Osteoblast (primary cell): ENCODE results near the gene SNCAIP. TPM values are rescaled to one million over a fixed set of nuclear protein-coding genes. Genes with fewer than 3 reads are reported as not detected.

ENCODE experiments used
- DNase-seq: peaks from one replicate; pipeline ENCODE4 v3.0.0; 2011; ENCODE audit warnings: low spot score, mixed read lengths; ENCODE audit not compliant: insufficient read length; ENCODE audit errors: missing footprints
- H2AFZ ChIP-seq: 2 replicates; pipeline ENCODE4 v1.6.0; 2011; ENCODE audit warnings: mild to moderate bottlenecking, low read length
- H3K27ac ChIP-seq: 2 replicates; pipeline ENCODE4 v1.5.1; 2011; ENCODE audit warnings: mild to moderate bottlenecking, low read depth, low read length, moderate library complexity
- H3K27me3 ChIP-seq: 2 replicates; pipeline ENCODE4 v1.6.0; 2012; ENCODE audit warnings: mild to moderate bottlenecking, control low read depth, inconsistent platforms, low read length, moderate library complexity; ENCODE audit not compliant: insufficient read depth
- H3K36me3 ChIP-seq: 2 replicates; pipeline ENCODE4 v1.5.1; 2011; ENCODE audit warnings: mild to moderate bottlenecking, low read length, control low read depth, moderate library complexity; ENCODE audit not compliant: insufficient read depth
- H3K4me1 ChIP-seq: 2 replicates; pipeline ENCODE4 v1.5.1; 2011; ENCODE audit warnings: mild to moderate bottlenecking, low read length, control low read depth, moderate library complexity; ENCODE audit not compliant: insufficient read depth
- H3K4me2 ChIP-seq: 2 replicates; pipeline ENCODE4 v1.6.0; 2011; ENCODE audit warnings: mild to moderate bottlenecking, low read length; ENCODE audit not compliant: insufficient read depth
- H3K4me3 ChIP-seq: fragments of 200-600 bp; sonication (generic); 3 replicates; pipeline ENCODE4 v1.5.1; 2012; ENCODE audit warnings: mild to moderate bottlenecking, low read length, inconsistent platforms; ENCODE audit not compliant: insufficient read depth
- H3K79me2 ChIP-seq: 2 replicates; pipeline ENCODE4 v1.6.0; 2012; ENCODE audit warnings: mild to moderate bottlenecking, low read length, control low read depth, inconsistent platforms; ENCODE audit not compliant: insufficient read depth
- H3K9me3 ChIP-seq: 2 replicates; pipeline ENCODE4 v1.5.1; 2011; ENCODE audit warnings: low read depth, low read length, control low read depth
- H4K20me1 ChIP-seq: 2 replicates; pipeline ENCODE4 v1.6.0; 2012; ENCODE audit warnings: mild to moderate bottlenecking, low read length, control low read depth; ENCODE audit not compliant: insufficient read depth
- total RNA-seq: library from RNA; depleted of rRNA; stranded (reverse); fragments of >200 nt; gene quantifications from 2 replicates; pipeline ENCODE4 v1.2.3, GENCODE V29; 2012
- TF ChIP-seq, protein P1 (sequence below): IDR thresholded peaks from 2 replicates; pipeline ENCODE4 v1.5.1; 2011; ENCODE audit warnings: mild to moderate bottlenecking, low read depth, low read length, moderate library complexity; ENCODE audit errors: extremely low read depth

Gene SNCAIP
- total RNA-seq, 1 donor, result 6.2 TPM

DNA sequence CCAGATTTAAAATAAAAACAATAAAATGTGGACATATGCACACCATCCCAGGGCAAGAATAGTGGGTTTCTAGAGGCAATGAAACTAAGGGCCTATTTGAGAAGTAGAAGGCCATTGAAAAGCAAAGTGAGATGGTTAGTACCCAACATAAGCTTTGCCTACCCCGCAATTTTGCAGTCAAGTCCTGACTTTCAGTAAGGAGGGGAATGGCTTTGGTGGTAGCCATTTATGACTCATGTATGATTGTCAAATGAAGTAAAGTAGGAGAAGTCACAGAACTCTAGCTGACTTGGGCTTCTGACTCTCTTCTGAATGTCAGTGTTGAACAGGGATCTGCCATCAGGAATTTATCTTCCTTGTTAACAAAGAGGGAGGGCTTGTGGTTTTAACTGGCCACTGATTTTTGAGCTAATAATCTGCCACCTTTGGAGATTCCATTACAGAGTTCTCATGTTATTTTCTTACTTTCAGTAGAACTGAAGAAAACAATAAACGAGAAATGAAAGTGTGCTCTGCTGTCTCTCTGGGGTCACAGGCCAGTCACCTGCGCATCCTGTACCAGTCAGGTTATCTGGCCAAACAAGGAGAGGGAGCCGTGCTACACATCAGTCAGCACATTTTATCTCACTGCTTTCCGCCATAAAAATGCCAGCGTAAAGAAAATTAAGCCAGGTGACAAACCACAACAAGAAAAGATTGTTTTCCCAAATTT, 14.3 kb upstream of the SNCAIP start:
- TF ChIP-seq, protein P1, sequence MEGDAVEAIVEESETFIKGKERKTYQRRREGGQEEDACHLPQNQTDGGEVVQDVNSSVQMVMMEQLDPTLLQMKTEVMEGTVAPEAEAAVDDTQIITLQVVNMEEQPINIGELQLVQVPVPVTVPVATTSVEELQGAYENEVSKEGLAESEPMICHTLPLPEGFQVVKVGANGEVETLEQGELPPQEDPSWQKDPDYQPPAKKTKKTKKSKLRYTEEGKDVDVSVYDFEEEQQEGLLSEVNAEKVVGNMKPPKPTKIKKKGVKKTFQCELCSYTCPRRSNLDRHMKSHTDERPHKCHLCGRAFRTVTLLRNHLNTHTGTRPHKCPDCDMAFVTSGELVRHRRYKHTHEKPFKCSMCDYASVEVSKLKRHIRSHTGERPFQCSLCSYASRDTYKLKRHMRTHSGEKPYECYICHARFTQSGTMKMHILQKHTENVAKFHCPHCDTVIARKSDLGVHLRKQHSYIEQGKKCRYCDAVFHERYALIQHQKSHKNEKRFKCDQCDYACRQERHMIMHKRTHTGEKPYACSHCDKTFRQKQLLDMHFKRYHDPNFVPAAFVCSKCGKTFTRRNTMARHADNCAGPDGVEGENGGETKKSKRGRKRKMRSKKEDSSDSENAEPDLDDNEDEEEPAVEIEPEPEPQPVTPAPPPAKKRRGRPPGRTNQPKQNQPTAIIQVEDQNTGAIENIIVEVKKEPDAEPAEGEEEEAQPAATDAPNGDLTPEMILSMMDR, result no peak
- no peak for DNase-seq
- no peak overlapping the region for H2AFZ ChIP-seq
- no peaks in the 10 kb centered on the region for H3K9me3 ChIP-seq
- no peaks in the 10 kb centered on the region for H3K4me1 ChIP-seq
- no peaks in the 10 kb centered on the region for H4K20me1 ChIP-seq
- no peak overlapping the region for H3K4me3 ChIP-seq
- no peak overlapping the region for H3K4me2 ChIP-seq
- peaks cover 3% of the 10 kb centered on the region for H3K27me3 ChIP-seq
- H3K27ac ChIP-seq, result no peak overlapping the region
- H3K79me2 ChIP-seq, result no peaks in the 10 kb centered on the region
- H3K36me3 ChIP-seq, result no peaks in the 10 kb centered on the region

GRCh38 chr5:122300374-122300773, 11.7 kb upstream of the SNCAIP start:
- no peak for DNase-seq
- Histone ChIP-seq H3K4me3 (no peak overlapping the region), H3K36me3 (no peaks in the 10 kb centered on the region), H3K27me3 (peaks cover 7% of the 10 kb centered on the region), H4K20me1 (no peaks in the 10 kb centered on the region), H3K27ac (no peak overlapping the region), H3K4me2 (no peak overlapping the region), H2AFZ (no peak overlapping the region), H3K4me1 (no peaks in the 10 kb centered on the region), H3K79me2 (no peaks in the 10 kb centered on the region), H3K9me3 (no peaks in the 10 kb centered on the region)
- TF ChIP-seq, protein P1, result no peak

- H3K9me3 ChIP-seq, result no peaks in the 10 kb centered on the region
- H2AFZ ChIP-seq, result no peak overlapping the region
- no peaks in the 10 kb centered on the region for H3K4me1 ChIP-seq
- H3K36me3 ChIP-seq, result no peaks in the 10 kb centered on the region
- H3K4me3 ChIP-seq, result no peak overlapping the region
- no peaks in the 10 kb centered on the region for H3K79me2 ChIP-seq
- no peak for DNase-seq
- H3K27me3 ChIP-seq, result peaks cover 7% of the 10 kb centered on the region
- H3K4me2 ChIP-seq, result no peak overlapping the region
- TF ChIP-seq, protein P1, result no peak
- H4K20me1 ChIP-seq, result no peaks in the 10 kb centered on the region
- H3K27ac ChIP-seq, result no peak overlapping the region
Observed at GRCh38 chr5:122301016-122301415, 11.0 kb upstream of the SNCAIP start.

- H3K79me2 ChIP-seq, result no peaks in the 10 kb centered on the region
- H3K4me2 ChIP-seq, result no peak overlapping the region
- no peaks in the 10 kb centered on the region for H3K36me3 ChIP-seq
- TF ChIP-seq, protein P1, result no peak
- H4K20me1 ChIP-seq, result no peaks in the 10 kb centered on the region
- no peak overlapping the region for H3K27ac ChIP-seq
- H3K9me3 ChIP-seq, result no peaks in the 10 kb centered on the region
- DNase-seq, result no peak
- H3K27me3 ChIP-seq, result peaks cover 7% of the 10 kb centered on the region
- no peak overlapping the region for H2AFZ ChIP-seq
- no peaks in the 10 kb centered on the region for H3K4me1 ChIP-seq
- no peak overlapping the region for H3K4me3 ChIP-seq
Observed at GRCh38 chr5:122304471-122305215, 7.4 kb upstream of the SNCAIP start.
